ENCODE data around the gene TASP1. TPM values are rescaled to one million over a fixed set of nuclear protein-coding genes. Genes with fewer than 3 reads are reported as not detected.

TASP1 gene
- total RNA-seq, 3 donors from 2014 or later (not counting 1 experiment from before 2014, with no cell fraction given): 15.5 to 22.3 (median 16.3) TPM

DNA sequence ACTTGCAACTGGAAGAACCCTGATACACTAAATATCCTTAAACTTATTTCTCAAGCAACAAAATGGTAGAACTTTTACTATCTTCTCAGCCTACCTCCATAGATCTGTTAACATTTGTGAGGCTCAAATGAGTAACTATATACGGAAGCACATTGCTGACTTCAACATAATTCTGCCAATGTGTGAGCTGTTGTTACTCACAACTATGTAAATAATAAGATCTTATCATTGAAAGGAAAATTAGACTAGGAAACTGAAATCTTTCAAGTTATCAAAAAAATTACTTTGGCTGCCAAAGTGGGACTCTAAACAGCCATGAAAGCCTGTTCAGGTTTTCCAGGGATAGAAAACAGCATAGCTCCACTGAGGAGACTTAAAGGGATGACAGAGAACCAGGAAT lies 40.2 kb upstream of the TASP1 start:
- H3K4me1 Mint-ChIP-seq: no peaks in the 10 kb centered on the region
- ATAC-seq: no peak
- no peak overlapping the region for H3K4me3 Mint-ChIP-seq
- H3K27me3 ChIP-seq (ENCODE audit: control insufficient read depth, insufficient read depth, low read length): no peaks in the 10 kb centered on the region
- H3K9me3 Mint-ChIP-seq: no peaks in the 10 kb centered on the region
- H3K4me3 ChIP-seq (ENCODE audit: low read length): no peak overlapping the region
- no peak overlapping the region for H3K27ac Mint-ChIP-seq
- H3K36me3 ChIP-seq (ENCODE audit: control insufficient read depth, insufficient read depth, low read length): no peaks in the 10 kb centered on the region
- TF ChIP-seq, protein P1, sequence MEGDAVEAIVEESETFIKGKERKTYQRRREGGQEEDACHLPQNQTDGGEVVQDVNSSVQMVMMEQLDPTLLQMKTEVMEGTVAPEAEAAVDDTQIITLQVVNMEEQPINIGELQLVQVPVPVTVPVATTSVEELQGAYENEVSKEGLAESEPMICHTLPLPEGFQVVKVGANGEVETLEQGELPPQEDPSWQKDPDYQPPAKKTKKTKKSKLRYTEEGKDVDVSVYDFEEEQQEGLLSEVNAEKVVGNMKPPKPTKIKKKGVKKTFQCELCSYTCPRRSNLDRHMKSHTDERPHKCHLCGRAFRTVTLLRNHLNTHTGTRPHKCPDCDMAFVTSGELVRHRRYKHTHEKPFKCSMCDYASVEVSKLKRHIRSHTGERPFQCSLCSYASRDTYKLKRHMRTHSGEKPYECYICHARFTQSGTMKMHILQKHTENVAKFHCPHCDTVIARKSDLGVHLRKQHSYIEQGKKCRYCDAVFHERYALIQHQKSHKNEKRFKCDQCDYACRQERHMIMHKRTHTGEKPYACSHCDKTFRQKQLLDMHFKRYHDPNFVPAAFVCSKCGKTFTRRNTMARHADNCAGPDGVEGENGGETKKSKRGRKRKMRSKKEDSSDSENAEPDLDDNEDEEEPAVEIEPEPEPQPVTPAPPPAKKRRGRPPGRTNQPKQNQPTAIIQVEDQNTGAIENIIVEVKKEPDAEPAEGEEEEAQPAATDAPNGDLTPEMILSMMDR (IDR thresholded peaks at IDR 0.05): no peak
- WGBS (ENCODE audit: insufficient coverage): no CpG with 5 or more reads among the region's 1 CpG
- H3K27me3 Mint-ChIP-seq (ENCODE audit: low read depth in 2 of 2): peaks cover 6 to 7% of the 10 kb centered on the region in 2 donors
- H3K27ac ChIP-seq (ENCODE audit: low read length): no peak overlapping the region
- DNase-seq: no peak
- intact Hi-C loops (cut with micrococcal nuclease): no loop called here
- no peaks in the 10 kb centered on the region for H3K4me1 ChIP-seq (ENCODE audit: control insufficient read depth, insufficient read depth, low read length)
- peaks cover 3% of the 10 kb centered on the region for H3K9me3 ChIP-seq (ENCODE audit: control insufficient read depth, insufficient read depth, low read length)
- no peaks in the 10 kb centered on the region for H3K36me3 Mint-ChIP-seq

DNA sequence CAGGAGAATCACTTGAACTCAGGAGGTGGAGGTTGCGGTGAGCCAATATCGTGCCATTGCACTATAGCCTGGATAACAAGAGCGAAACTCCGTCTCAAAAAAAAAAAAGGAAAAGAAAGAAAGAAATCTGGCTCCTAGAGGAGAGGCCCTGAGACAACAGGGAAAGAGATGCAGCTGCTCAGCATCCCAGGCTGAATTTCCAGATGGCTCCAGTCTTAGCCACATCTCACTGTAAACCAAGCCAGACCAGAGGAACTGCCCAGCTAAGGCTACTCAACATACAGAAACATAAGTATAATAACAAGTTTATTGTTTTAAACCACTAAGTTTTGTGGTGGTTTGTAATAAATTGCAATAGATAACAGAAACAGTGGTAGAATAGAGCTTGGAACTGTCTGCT lies 38.5 kb upstream of the TASP1 start:
- DNase-seq (no peak), ATAC-seq (no peak)
- Mint-ChIP-seq H3K9me3 (no peaks in the 10 kb centered on the region), H3K27me3 (ENCODE audit: low read depth in 2 of 2) (peaks cover 2 to 4% of the 10 kb centered on the region in 2 donors), H3K4me3 (no peak overlapping the region), H3K27ac (no peak overlapping the region), H3K36me3 (no peaks in the 10 kb centered on the region), H3K4me1 (no peaks in the 10 kb centered on the region)
- TF ChIP-seq, protein P1 (IDR thresholded peaks at IDR 0.05): no peak
- Histone ChIP-seq H3K9me3 (ENCODE audit: control insufficient read depth, insufficient read depth, low read length) (peaks cover 3% of the 10 kb centered on the region), H3K4me3 (ENCODE audit: low read length) (no peak overlapping the region), H3K27me3 (ENCODE audit: control insufficient read depth, insufficient read depth, low read length) (no peaks in the 10 kb centered on the region), H3K36me3 (ENCODE audit: control insufficient read depth, insufficient read depth, low read length) (no peaks in the 10 kb centered on the region), H3K27ac (ENCODE audit: low read length) (no peak overlapping the region), H3K4me1 (ENCODE audit: control insufficient read depth, insufficient read depth, low read length) (no peaks in the 10 kb centered on the region)
- WGBS (ENCODE audit: insufficient coverage): 97% methylated on average over 4 of the region's 4 CpGs
- intact Hi-C loops (cut with micrococcal nuclease): no loop called here

DNA sequence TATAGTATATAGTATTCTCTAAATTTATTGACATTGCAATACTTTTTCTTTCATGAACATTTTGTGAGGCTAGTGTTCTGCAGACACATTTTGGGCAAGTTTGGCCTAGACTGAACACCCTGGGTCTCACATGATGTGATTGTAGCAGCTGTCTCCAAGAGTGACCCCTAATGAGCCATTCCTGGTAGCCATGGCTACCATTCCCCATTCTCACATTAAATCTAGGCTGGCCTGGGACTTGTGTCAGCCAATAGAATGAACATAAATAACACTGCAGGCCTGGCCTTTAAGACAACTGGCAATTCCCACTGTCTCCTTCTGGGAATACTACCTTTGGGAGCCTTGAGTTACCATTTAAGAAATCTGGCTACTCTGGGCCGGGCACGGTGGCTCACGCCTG lies 38.0 kb upstream of the TASP1 start:
- intact Hi-C loops (cut with micrococcal nuclease): no loop called here

DNA sequence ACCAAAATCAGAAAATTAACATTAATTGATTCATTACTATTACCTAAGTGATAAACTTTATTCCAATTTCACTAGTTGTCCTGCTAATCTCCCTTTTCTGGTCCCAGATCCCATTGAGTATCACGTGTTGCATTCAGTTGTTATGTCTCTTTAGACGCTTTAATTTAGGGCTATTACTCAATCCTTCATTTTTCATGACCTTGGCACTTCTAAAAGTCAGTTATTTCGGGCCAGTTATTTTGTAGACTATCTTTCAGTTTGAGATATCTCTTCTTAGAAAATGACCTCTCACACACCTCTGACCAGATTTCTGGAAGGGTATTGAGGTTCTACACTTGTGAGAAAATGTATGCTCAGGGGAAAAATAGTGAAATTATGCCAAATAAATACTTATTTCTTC lies 34.0 kb upstream of the TASP1 start:
- Mint-ChIP-seq H3K9me3 (peaks cover 0 to 2% of the 10 kb centered on the region in 2 donors), H3K4me1 (no peaks in the 10 kb centered on the region), H3K27me3 (ENCODE audit: low read depth in 2 of 2) (peaks cover 11 to 14% of the 10 kb centered on the region in 2 donors), H3K36me3 (no peaks in the 10 kb centered on the region), H3K4me3 (no peak overlapping the region), H3K27ac (no peak overlapping the region)
- Histone ChIP-seq H3K27me3 (ENCODE audit: control insufficient read depth, insufficient read depth, low read length) (no peaks in the 10 kb centered on the region), H3K9me3 (ENCODE audit: control insufficient read depth, insufficient read depth, low read length) (no peaks in the 10 kb centered on the region), H3K27ac (ENCODE audit: low read length) (no peak overlapping the region), H3K36me3 (ENCODE audit: control insufficient read depth, insufficient read depth, low read length) (no peaks in the 10 kb centered on the region), H3K4me3 (ENCODE audit: low read length) (no peak overlapping the region), H3K4me1 (ENCODE audit: control insufficient read depth, insufficient read depth, low read length) (no peaks in the 10 kb centered on the region)
- DNase-seq: no peak
- TF ChIP-seq, protein P1 (IDR thresholded peaks at IDR 0.05): no peak
- 88% methylated on average over 2 of the region's 3 CpGs for WGBS (ENCODE audit: insufficient coverage)
- intact Hi-C loops (cut with micrococcal nuclease): no loop called here
- ATAC-seq: no peak

More for the DNA sequence above, 38.0 kb upstream of the TASP1 start:
- DNase-seq: no peak
- peaks cover 7% of the 10 kb centered on the region in 2 donors for H3K27me3 Mint-ChIP-seq (ENCODE audit: low read depth in 2 of 2)
- H3K36me3 ChIP-seq (ENCODE audit: control insufficient read depth, insufficient read depth, low read length): no peaks in the 10 kb centered on the region
- no peaks in the 10 kb centered on the region for H3K9me3 Mint-ChIP-seq
- no peak overlapping the region for H3K4me3 ChIP-seq (ENCODE audit: low read length)
- no peak overlapping the region for H3K27ac Mint-ChIP-seq
- H3K4me1 ChIP-seq (ENCODE audit: control insufficient read depth, insufficient read depth, low read length): no peaks in the 10 kb centered on the region
- no peak for ATAC-seq
- no peaks in the 10 kb centered on the region for H3K36me3 Mint-ChIP-seq
- no peak overlapping the region for H3K4me3 Mint-ChIP-seq
- H3K27me3 ChIP-seq (ENCODE audit: control insufficient read depth, insufficient read depth, low read length): no peaks in the 10 kb centered on the region
- TF ChIP-seq, protein P1 (IDR thresholded peaks at IDR 0.05): no peak
- H3K4me1 Mint-ChIP-seq: no peaks in the 10 kb centered on the region
- no peak overlapping the region for H3K27ac ChIP-seq (ENCODE audit: low read length)
- 97% methylated on average over 3 of the region's 3 CpGs for WGBS (ENCODE audit: insufficient coverage)
- H3K9me3 ChIP-seq (ENCODE audit: control insufficient read depth, insufficient read depth, low read length): peaks cover 3% of the 10 kb centered on the region

All from natural killer cell (primary cell).